ENCODE measurements around the gene VPS51.
"Not testable (repeated sequence)": the region's sequence is repeated elsewhere in the genome, so short reads cannot be mapped to it uniquely, and the experiment has no call there.

Gene VPS51

DNA sequence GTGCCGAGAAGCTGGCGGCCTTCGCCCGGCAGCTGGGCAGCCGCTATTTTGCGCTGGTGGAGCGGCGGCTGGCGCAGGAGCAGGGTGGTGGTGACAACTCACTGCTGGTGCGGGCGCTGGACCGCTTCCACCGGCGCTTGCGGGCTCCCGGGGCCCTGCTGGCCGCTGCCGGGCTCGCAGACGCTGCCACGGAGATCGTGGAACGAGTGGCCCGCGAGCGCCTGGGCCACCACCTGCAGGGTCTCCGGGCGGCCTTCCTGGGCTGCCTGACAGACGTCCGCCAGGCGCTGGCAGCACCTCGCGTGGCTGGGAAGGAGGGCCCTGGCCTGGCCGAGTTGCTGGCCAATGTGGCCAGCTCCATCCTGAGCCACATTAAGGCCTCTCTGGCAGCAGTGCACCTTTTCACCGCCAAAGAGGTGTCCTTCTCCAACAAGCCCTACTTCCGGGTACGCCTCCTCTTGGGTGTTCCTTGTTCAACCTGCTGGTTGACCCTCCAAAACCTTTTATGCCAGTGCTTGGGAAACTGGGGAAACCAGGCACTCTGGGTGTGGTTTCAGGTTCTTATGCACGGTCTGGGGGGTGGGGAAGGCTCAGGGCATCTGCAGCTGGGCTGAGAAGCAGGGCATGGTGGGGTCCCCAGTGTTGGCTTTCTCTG is 12.6 kb downstream of the VPS51 start:
- DNase-seq, result no peak

DNA sequence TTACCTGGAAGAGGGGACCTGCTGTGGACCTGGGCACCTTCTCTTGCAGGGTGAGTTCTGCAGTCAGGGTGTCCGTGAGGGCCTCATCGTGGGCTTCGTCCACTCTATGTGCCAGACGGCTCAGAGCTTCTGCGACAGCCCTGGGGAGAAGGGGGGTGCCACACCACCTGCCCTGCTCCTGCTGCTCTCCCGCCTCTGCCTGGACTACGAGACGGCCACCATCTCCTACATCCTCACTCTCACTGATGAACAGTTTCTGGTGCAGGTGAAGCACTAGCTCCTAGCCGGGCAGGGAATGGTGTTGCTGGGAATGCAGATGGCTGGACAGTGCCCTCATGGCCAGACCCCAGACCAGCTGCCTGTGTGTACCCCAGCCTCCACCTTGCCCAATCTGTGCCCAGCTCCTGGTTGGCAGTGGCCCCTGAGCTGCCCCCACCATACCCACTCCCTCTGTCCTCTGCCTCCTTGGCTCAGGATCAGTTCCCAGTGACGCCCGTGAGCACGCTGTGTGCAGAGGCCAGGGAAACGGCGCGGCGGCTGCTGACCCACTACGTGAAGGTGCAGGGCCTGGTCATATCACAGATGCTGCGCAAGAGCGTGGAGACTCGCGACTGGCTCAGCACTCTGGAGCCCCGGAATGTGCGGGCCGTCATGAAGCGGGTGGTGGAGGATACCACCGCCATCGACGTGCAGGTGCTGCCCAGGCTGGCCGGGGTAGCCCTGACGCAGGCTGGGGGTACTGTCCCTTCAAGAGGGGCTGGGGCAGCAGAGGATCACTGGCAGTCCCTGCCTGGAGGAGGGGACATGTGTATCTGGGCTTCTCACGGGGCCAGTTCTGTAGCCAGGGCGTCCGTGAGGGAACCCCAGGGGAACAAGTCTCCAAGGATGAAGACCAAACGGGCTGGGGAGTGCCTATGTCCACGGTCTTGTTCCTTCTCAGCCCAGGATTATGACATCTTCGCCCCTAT is 13.5 kb downstream of the VPS51 start:
- DNase-seq, result no peak

- peak; percentile 83 for DNase-seq
Observed at GRCh38 chr11:65110354-65110861, 14.4 kb downstream of the VPS51 start.

DNA sequence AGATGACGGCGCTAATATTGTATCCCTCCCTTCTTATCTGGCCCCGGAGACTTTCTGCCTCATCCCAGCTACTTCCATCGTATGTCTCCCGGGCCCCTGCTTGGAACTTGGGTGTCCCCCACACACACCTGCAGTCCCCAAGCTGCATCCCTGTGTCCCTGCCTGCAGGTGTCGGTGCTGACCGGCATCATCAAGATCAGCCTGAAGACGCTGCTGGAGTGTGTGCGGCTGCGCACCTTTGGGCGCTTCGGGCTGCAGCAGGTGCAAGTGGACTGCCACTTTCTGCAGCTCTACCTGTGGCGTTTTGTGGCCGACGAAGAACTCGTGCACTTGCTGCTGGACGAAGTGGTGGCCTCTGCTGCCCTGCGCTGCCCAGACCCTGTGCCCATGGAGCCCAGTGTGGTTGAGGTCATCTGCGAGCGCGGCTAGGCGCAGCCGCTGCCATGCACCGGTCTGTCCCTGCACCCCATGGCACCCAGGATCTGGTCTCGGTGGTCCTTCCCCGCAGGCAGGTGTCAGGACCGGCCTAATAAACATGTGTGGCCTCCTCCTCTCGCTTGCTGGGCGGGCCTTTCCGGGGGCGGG is 15.2 kb downstream of the VPS51 start:
- no peak for DNase-seq

DNA sequence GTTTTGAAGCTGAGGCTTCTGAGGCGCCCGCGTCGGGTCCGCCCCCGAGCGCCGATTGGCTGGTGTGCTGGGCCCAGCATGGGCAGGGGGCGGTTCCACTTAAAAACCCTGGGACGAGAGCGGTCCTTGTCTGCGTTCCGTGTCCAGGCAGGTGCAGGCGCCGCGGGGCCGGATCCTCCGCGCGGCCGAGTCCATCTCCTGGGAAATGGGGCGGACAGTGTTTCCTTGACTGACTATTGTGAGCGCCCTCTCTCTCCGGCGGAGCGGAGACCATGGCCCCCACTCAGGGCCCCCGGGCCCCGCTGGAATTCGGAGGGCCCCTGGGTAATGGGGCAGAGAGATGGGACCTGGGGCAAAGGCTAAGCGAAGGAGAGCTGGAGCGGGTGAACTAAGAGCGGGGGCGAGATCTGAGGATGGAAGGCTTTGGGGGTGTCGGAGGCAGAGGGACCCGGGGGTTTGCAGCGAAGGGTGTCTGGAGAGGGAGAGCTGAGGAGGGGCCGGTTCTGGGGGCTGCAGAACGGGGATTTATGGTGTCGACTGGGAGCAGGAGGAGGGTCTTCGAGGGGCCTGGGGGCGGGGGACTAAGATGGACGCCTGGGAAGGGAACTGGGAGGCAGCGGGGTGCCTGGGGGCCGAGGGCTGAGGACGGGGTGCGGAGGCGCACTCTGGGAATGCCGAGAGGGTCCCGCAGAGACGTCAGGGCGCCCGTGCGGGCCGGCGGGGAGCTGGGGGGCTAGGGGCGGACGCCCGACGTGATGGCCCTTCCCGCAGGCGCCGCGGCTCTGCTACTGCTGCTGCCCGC is 15.9 kb downstream of the VPS51 start, which contains the start of gene TM7SF2:
TM7SF2 (plus strand) TSS at position 129 of the 802 bp plus-strand sequence; CDS start at position 273, 144 bp downstream.
- peak; percentile 93 for DNase-seq

DNA sequence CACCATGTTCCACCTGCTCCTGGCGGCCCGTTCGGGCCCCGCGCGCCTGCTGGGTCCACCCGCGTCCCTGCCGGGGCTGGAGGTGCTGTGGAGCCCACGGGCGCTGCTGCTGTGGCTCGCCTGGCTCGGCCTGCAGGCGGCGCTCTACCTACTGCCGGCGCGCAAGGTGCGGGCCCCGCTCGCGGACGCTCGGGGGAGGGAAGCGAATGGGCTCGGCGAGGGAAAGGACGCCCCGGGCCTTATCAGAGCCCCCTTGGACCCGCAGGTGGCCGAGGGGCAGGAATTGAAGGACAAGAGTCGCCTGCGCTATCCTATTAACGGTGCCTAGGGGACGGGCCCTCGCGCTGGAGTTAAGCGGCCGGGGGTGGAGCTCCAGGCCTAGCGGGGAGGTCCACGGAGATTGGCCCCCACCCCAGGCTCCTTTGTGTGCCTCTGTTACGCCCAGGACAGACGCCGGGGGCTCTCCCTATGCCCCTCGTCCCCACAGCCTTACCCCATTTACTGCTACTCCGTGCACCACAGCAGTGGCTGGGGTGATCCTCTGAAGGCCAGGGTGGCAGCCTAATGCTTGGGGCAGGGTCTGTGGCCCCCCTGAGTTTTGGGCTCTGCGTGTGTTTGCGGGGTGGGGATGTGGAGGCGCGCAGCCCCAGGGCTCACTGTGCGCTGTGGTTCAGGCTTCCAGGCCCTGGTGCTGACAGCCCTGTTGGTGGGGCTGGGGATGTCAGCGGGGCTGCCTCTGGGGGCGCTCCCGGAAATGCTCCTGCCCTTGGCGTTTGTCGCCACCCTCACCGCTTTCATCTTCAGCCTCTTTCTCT is 16.7 kb downstream of the VPS51 start:
- peak; percentile 48 for DNase-seq

DNA sequence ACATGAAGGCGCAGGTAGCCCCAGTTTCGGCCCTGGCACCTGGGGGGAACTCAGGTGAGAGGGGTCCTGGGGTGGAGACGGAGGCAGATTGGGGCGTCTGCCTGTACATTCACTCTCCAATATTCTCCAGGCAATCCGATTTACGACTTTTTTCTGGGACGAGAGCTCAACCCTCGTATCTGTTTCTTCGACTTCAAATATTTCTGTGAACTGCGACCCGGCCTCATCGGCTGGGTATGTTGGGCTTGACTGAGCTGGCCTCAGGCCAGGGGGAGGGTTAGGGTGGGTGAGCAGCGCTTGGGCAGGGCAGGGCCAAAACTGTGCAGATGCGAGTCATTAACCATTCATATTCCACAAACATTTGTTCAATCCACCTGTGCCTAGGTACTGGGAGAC is 17.3 kb downstream of the VPS51 start:
- peak; percentile 48 for DNase-seq

DNA sequence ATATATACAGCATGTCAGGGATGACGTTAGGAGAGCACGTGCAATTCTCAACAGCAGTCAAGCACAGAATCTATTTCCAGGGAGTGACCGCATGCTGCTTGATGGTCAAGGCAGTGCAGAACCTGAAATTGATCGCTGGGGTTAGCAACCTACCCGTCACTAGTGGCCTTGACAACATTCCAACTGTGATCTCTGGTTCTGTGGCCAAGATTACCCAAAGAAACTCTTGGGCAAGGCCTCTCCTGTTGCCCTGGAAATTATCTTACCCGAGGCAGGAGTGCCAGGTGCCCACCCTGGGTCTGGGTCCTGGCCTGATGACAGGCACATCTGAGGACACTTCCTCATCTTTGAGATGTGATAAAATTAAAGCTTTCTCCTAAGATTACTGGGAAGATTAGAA is 17.8 kb downstream of the VPS51 start:
- DNase-seq, result no peak

DNA sequence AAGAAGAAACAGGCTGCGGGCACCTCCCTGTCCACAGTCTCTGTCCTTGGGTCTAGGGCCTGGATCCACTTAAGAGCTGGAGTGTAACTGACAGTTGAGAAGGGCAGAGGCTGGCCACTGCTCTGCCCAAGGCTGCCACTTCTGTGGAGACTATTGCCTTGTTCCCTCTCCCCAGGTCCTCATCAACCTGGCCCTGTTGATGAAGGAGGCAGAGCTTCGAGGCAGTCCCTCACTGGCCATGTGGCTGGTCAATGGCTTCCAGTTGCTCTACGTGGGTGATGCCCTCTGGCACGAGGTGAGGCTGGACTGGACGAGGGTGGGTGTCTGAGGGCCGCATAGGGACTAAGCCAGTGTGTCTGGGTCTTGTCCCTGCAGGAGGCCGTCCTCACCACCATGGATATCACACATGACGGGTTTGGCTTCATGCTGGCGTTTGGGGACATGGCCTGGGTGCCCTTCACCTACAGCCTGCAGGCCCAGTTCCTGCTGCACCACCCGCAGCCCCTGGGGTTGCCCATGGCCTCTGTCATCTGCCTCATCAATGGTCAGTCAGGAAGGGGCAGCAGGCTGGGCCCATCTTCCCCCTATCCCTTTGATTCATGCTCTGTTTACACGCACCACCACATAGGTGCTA is 18.6 kb downstream of the VPS51 start:
- DNase-seq, result no peak

- no peak for DNase-seq
Observed at GRCh38 chr11:65115361-65116082, 19.5 kb downstream of the VPS51 start.

GRCh38 chr11:65116370-65117205 is 20.6 kb downstream of the VPS51 start:
- DNase-seq, result peak; percentile 48

- peak; percentile 96 for DNase-seq
Observed at GRCh38 chr11:65117206-65118096, 21.4 kb downstream of the VPS51 start, which contains the start of gene ZNHIT2. ZNHIT2 (minus strand) TSS chr11:65117701; CDS start chr11:65117653, 48 bp downstream.

DNA sequence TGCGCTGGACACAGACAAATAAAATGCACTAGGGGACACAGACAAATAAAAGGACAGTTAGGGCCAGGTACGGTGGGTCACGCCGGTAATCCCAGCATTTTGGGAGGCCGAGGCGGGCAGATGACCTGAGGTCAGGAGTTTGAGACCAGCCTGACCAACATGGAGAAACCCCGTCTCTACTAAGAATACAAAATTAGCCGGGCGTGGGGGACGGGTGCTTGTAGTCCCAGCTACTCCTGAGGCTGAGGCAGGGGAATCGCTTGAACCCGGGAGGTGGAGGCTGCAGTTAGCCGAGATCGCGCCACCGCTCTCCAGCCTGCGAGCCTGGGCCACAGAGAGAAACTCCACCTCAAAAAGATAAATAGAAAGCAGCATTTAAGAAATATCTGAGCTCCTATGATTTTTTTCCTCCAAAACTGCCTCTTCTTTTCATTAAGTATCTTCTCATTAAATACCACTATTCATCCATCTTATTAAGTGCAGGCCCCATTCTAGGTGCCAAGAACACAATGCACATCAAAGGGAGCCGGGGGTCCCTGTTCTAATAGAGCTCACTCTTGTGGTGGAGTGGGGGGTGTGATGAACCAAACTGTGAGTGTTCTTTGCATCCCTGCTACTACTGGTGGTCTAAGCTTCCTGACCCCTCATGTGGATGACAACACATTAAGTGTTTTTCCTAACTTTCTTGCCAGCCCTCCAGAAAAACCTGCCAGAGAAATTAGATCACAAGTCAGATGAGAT is 22.3 kb downstream of the VPS51 start:
- DNase-seq, result no peak

DNA sequence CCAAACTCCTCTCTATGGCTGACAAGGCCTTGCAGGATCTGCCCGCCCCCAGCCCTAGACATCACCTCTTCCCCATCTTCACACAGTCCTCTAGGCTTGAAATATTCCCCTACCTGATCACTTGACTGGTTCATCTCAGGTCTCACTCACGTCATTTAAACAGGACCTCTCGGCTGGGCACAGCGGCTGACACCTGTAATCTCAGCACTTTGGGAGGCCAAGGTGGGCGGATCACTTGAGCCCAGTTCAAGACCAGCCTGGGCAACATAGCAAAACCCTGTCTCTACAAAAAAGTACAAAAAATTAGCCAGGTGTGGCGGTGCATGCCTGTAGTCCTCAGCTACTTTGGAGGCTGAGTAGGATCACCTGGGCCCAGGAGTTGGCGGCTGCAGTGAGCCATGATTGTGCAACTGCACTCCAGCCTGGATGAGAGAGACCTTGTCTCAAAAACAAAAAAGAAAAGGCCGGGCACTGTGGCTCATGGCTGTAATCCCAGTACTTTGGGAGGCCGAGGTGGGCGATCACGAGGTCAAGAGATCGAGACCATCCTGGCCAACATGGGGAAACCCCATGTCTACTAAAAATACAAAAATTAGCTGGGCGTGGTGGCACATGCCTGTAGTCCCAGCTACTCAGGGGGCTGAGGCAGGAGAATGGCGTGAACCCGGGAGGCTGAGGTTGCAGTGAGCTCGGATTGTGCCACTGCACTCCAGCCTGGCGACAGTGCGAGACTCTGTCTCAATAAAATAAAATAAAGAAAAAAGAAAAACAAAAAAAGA is 23.1 kb downstream of the VPS51 start:
- DNase-seq, result not testable (repeated sequence)

- DNase-seq, result no peak
Observed at GRCh38 chr11:65119670-65119995, 23.6 kb downstream of the VPS51 start.

GRCh38 chr11:65120831-65121230 is 24.8 kb downstream of the VPS51 start:
- DNase-seq, result no peak

- DNase-seq, result no peak
Observed at GRCh38 chr11:65121447-65121864, 25.4 kb downstream of the VPS51 start.

Measured in DMS79 treated with DMSO at 0.1 percent for 48 hours (cell line).